ENCODE measurements around the gene TTC28.
"Not testable (repeated sequence)": the region's sequence is repeated elsewhere in the genome, so short reads cannot be mapped to it uniquely, and the experiment has no call there.

- not testable (repeated sequence) for TF ChIP-seq POLR2A (IDR thresholded peaks at IDR 0.05)
- TF ChIP-seq, protein P1, sequence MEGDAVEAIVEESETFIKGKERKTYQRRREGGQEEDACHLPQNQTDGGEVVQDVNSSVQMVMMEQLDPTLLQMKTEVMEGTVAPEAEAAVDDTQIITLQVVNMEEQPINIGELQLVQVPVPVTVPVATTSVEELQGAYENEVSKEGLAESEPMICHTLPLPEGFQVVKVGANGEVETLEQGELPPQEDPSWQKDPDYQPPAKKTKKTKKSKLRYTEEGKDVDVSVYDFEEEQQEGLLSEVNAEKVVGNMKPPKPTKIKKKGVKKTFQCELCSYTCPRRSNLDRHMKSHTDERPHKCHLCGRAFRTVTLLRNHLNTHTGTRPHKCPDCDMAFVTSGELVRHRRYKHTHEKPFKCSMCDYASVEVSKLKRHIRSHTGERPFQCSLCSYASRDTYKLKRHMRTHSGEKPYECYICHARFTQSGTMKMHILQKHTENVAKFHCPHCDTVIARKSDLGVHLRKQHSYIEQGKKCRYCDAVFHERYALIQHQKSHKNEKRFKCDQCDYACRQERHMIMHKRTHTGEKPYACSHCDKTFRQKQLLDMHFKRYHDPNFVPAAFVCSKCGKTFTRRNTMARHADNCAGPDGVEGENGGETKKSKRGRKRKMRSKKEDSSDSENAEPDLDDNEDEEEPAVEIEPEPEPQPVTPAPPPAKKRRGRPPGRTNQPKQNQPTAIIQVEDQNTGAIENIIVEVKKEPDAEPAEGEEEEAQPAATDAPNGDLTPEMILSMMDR (IDR thresholded peaks at IDR 0.05) = not testable (repeated sequence)
These were observed 167.3 kb downstream of the TTC28 start for GRCh38 chr22:28512387-28512786.

Data from heart left ventricle (tissue), 13 donors.